Lung (tissue), 12 donors: ENCODE measurements around the gene ULK4. TPM values are rescaled to one million over a fixed set of nuclear protein-coding genes. Genes with fewer than 3 reads are reported as not detected.

Source experiments
- ATAC-seq: fragments of 200-7000 bp; cut with Tn5 transposase; one replicate; pipeline ENCODE4 v1.9.1; 2020; ENCODE audit warnings: moderate number of reproducible peaks; ENCODE audit not compliant: insufficient read depth, low FRiP score
- DNase-seq, 3 donors: peaks; one replicate each; pipeline ENCODE4 v3.0.0-alpha.2; 2013 to 2017
- H3K27ac ChIP-seq, 2 donors: one replicate each; pipeline ENCODE4 v1.5.1; 2013; ENCODE audit warnings: mild to moderate bottlenecking in 2 of 2, moderate library complexity in 2 of 2, control low read depth in 1 of 2, inconsistent platforms in 1 of 2, low read depth in 1 of 2, low read length in 1 of 2
- H3K27me3 ChIP-seq, 3 donors: one replicate each; pipeline ENCODE4 v1.5.1; 2013; ENCODE audit warnings: low read length in 2 of 3; ENCODE audit not compliant: control insufficient read depth in 3 of 3, insufficient read depth in 3 of 3
- H3K36me3 ChIP-seq, 4 donors: one replicate each; pipeline ENCODE4 v1.5.1; 2013; ENCODE audit warnings: low read length in 4 of 4, mild to moderate bottlenecking in 1 of 4, moderate library complexity in 1 of 4; ENCODE audit not compliant: control insufficient read depth in 4 of 4, insufficient read depth in 4 of 4
- H3K4me1 ChIP-seq, 5 donors: one replicate each; pipeline ENCODE4 v1.5.1; 2013; ENCODE audit warnings: low read length in 5 of 5, mild to moderate bottlenecking in 2 of 5, moderate library complexity in 1 of 5; ENCODE audit not compliant: control insufficient read depth in 5 of 5, insufficient read depth in 5 of 5
- H3K4me3 ChIP-seq: one replicate; pipeline ENCODE4 v1.5.1; 2013; ENCODE audit warnings: mild to moderate bottlenecking, control low read depth, moderate library complexity
- H3K9ac ChIP-seq, 2 donors: one replicate each; pipeline ENCODE4 v1.5.1; 2013; ENCODE audit warnings: low read length in 2 of 2, control low read depth in 1 of 2; ENCODE audit not compliant: insufficient read depth in 1 of 2
- H3K9me3 ChIP-seq, 4 donors: one replicate each; pipeline ENCODE4 v1.5.1; 2013; ENCODE audit warnings: low read length in 3 of 4, mild to moderate bottlenecking in 1 of 4, moderate library complexity in 1 of 4; ENCODE audit not compliant: control insufficient read depth in 4 of 4, insufficient read depth in 3 of 4
- WGBS, 2 donors: extraction: QIAGEN DNeasy Blood & Tissue Kit; methylation state at CpG; one replicate each; pipeline ENCODE4 v1.1.7; 2013; 5-methylcytosine and 5-hydroxymethylcytosine counted together
- polyA plus RNA-seq, 2 donors: library from polyadenylated mRNA; stranded (reverse); fragments of 200-250 nt; gene quantifications; one replicate each; pipeline ENCODE4 v1.2.1, GENCODE V29; 2013
- total RNA-seq, 2 donors: library from RNA; depleted of rRNA in 1 of 2; stranded (reverse); fragments of >200 nt in 1 of 2; gene quantifications; one replicate each; pipeline ENCODE4 v1.2.1, GENCODE V29; 2014 to 2021
- TF ChIP-seq, protein P1 (sequence below): IDR thresholded peaks from 2 replicates; pipeline ENCODE4 v1.5.1; 2012; ENCODE audit warnings: mild to moderate bottlenecking; ENCODE audit errors: control extremely low read depth, extremely low read depth
- donor health status: control.
- donor health status: control.
- donor health status: Bipolar disorder and iron deficiency.
- donor health status: healthy.
- donor health status: DM: yes; HTN: yes; CAD: no.

Gene ULK4
- total and polyA plus RNA-seq, 4 donors, result 2.8 to 56.0 (median 12.6) TPM

GRCh38 chr3:41503998-41504623 is 457.8 kb downstream of the ULK4 start:
- Histone ChIP-seq H3K4me3 (no peak overlapping the region), H3K9me3 (peaks cover 0 to 5% (median 0%) of the 10 kb centered on the region in 4 donors), H3K4me1 (no peaks in the 10 kb centered on the region), H3K27ac (no peak overlapping the region), H3K36me3 (no peaks in the 10 kb centered on the region), H3K9ac (no peak overlapping the region), H3K27me3 (no peaks in the 10 kb centered on the region)
- TF ChIP-seq, protein P1, sequence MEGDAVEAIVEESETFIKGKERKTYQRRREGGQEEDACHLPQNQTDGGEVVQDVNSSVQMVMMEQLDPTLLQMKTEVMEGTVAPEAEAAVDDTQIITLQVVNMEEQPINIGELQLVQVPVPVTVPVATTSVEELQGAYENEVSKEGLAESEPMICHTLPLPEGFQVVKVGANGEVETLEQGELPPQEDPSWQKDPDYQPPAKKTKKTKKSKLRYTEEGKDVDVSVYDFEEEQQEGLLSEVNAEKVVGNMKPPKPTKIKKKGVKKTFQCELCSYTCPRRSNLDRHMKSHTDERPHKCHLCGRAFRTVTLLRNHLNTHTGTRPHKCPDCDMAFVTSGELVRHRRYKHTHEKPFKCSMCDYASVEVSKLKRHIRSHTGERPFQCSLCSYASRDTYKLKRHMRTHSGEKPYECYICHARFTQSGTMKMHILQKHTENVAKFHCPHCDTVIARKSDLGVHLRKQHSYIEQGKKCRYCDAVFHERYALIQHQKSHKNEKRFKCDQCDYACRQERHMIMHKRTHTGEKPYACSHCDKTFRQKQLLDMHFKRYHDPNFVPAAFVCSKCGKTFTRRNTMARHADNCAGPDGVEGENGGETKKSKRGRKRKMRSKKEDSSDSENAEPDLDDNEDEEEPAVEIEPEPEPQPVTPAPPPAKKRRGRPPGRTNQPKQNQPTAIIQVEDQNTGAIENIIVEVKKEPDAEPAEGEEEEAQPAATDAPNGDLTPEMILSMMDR, result no peak
- ATAC-seq, result no peak
- DNase-seq, result no peak

DNA sequence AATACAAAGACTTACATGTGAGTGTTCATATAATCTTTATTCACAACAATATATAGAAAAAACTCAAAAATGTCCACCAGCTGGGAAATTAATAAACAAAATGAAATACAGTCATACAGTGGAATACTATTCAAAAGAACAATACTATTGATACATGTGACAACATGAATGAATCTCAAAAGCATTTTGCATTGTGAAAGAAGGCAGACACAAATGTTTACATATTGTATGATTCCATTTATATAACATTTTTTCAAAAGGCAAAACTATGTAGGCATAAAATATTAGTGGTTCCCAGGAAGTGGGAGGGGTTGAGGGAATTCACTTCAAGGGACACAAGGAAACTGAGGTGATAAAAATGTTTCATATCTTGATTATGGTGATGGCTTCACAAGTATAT is 459.4 kb downstream of the ULK4 start:
- Histone ChIP-seq H3K9me3 (no peaks in the 10 kb centered on the region), H3K27ac (no peak overlapping the region), H3K36me3 (no peaks in the 10 kb centered on the region), H3K4me3 (no peak overlapping the region), H3K9ac (no peak overlapping the region), H3K4me1 (no peaks in the 10 kb centered on the region), H3K27me3 (no peaks in the 10 kb centered on the region)
- TF ChIP-seq, protein P1, result no peak
- ATAC-seq, result no peak
- DNase-seq, result no peak

DNA sequence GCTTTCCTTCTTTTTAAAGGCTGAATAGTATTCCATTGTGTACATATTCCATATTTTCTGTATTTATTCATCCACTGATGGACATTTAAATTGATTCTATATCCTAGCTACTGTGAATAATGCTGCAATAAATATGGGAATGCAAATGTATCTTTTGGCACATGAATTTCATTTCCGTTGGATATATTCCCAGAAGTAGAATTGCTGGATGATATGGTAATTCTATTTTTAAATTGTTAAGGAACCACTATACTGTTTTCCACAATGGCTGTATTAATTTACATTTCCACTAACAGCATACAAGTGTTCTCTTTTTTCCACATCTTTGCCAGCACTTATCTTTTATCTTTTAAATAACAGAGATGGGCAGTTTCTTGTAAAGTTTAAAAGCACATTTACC is 459.9 kb downstream of the ULK4 start:
- Histone ChIP-seq H3K36me3 (no peaks in the 10 kb centered on the region), H3K27me3 (no peaks in the 10 kb centered on the region), H3K9ac (no peak overlapping the region), H3K9me3 (no peaks in the 10 kb centered on the region), H3K4me3 (no peak overlapping the region), H3K4me1 (no peaks in the 10 kb centered on the region), H3K27ac (no peak overlapping the region)
- DNase-seq (peak in 2 of 3 donors; percentile 50 to 57), ATAC-seq (no peak)
- TF ChIP-seq, protein P1, result no peak
- WGBS, 2 donors, result 77% methylated on average over 1 of the region's 1 CpG

GRCh38 chr3:41498847-41499246 is 463.1 kb downstream of the ULK4 start:
- Histone ChIP-seq H3K4me3 (no peak overlapping the region), H3K27me3 (no peaks in the 10 kb centered on the region), H3K36me3 (no peaks in the 10 kb centered on the region), H3K4me1 (no peaks in the 10 kb centered on the region), H3K9me3 (no peaks in the 10 kb centered on the region), H3K9ac (no peak overlapping the region), H3K27ac (no peak overlapping the region)
- TF ChIP-seq, protein P1, result no peak
- 93 to 95% methylated on average over 2 of the region's 2 CpGs for WGBS, 2 donors
- DNase-seq (no peak), ATAC-seq (no peak)
